B cell (primary cell): ENCODE measurements around the gene UBE2J2. TPM values are rescaled to one million over a fixed set of nuclear protein-coding genes. Genes with fewer than 3 reads are reported as not detected.

Source experiments
- ATAC-seq: fragments of 200-7000 bp; cut with Tn5 transposase; one replicate; pipeline ENCODE4 v1.10.0; 2021; ENCODE audit warnings: low read depth, mild to moderate bottlenecking, moderate number of reproducible peaks, moderate library complexity
- CTCF ChIA-PET: fragments of 350-600 bp; sonication (Branson Sonifier 250); formaldehyde crosslinking; loops from one replicate; lab custom pipeline; 2021; ENCODE audit warnings: antibody characterized with exemption, inconsistent platforms; lab: Charles Lee
- POLR2A ChIA-PET: fragments of 350-600 bp; sonication (Branson Sonifier 250); formaldehyde crosslinking; loops from one replicate; lab custom pipeline; 2021; ENCODE audit warnings: antibody characterized with exemption; lab: Charles Lee
- DNase-seq: peaks from one replicate; pipeline ENCODE4 v3.0.0; 2013
- H2AFZ ChIP-seq: 2 replicates; pipeline ENCODE4 v1.6.1; 2012; ENCODE audit warnings: mild to moderate bottlenecking, low read depth, low read length; ENCODE audit not compliant: insufficient read depth, poor library complexity, severe bottlenecking
- H3K27ac ChIP-seq, 2 donors: 1 replicate in 1 of 2; 2 replicates in 1 of 2; pipeline ENCODE4 v1.5.1; 2012 to 2013; ENCODE audit warnings: low read length in 2 of 2, mild to moderate bottlenecking in 2 of 2, moderate library complexity in 1 of 2
- H3K27me3 ChIP-seq, 4 experiments: fragments of 200-600 bp in 1 of 4; sonication (generic) in 1 of 4; replicated peaks in 1 of 4; 1 replicate in 2 of 4; 2 replicates in 2 of 4; pipeline versions ENCODE4 v1.6.1 to v1.7.0; 2013 to 2016; ENCODE audit warnings: low read length in 3 of 4, mild to moderate bottlenecking in 2 of 4, mixed read lengths in 1 of 4, moderate library complexity in 1 of 4; ENCODE audit not compliant: insufficient read depth in 4 of 4, control insufficient read depth in 3 of 4; ENCODE audit errors: control extremely low read depth in 1 of 4
- H3K36me3 ChIP-seq, 2 experiments: replicated peaks in 1 of 2; 1 replicate in 1 of 2; 2 replicates in 1 of 2; pipeline versions ENCODE4 v1.6.1 to v1.7.1; 2013; ENCODE audit warnings: low read length in 1 of 2; ENCODE audit not compliant: insufficient read depth in 2 of 2, control insufficient read depth in 1 of 2; ENCODE audit errors: control extremely low read depth in 1 of 2, extremely low read depth in 1 of 2
- H3K4me1 ChIP-seq, 2 donors: fragments of 200-600 bp in 1 of 2; sonication (generic) in 1 of 2; 1 replicate in 1 of 2; 2 replicates in 1 of 2; pipeline versions ENCODE4 v1.5.1 to v1.6.1; 2013 to 2017; ENCODE audit warnings: low read length in 2 of 2; ENCODE audit not compliant: control insufficient read depth in 2 of 2, insufficient read depth in 2 of 2
- H3K4me2 ChIP-seq: replicated peaks from 2 replicates; pipeline ENCODE3; 2012; ENCODE audit warnings: mild to moderate bottlenecking, low read depth, low read length; ENCODE audit not compliant: poor library complexity, severe bottlenecking
- H3K4me3 ChIP-seq, 5 experiments: fragments of 200-600 bp in 1 of 5; sonication (generic) in 1 of 5; 1 replicate in 3 of 5; 2 replicates in 2 of 5; pipeline versions ENCODE4 v1.5.1 to v1.7.0; 2011 to 2016; ENCODE audit warnings: low read length in 4 of 5, mild to moderate bottlenecking in 4 of 5, low read depth in 2 of 5, control low read depth in 1 of 5, moderate library complexity in 1 of 5; ENCODE audit not compliant: insufficient read depth in 1 of 5; ENCODE audit errors: control extremely low read depth in 1 of 5, extremely low read depth in 1 of 5
- H3K79me2 ChIP-seq: fragments of 200-600 bp; sonication (generic); one replicate; pipeline ENCODE4 v1.6.0; 2016; ENCODE audit warnings: low read length; ENCODE audit not compliant: control insufficient read depth, insufficient read depth
- H3K9ac ChIP-seq: fragments of 200-600 bp; sonication (generic); 2 replicates; pipeline ENCODE4 v1.6.1; 2017; ENCODE audit warnings: mild to moderate bottlenecking, low read length, moderate library complexity
- H3K9me3 ChIP-seq, 3 donors: one replicate each; pipeline versions ENCODE4 v1.6.1 to v1.7.1; 2013; ENCODE audit warnings: low read length in 2 of 3; ENCODE audit not compliant: control insufficient read depth in 2 of 3, insufficient read depth in 1 of 3; ENCODE audit errors: control extremely low read depth in 1 of 3
- H4K20me1 ChIP-seq: 2 replicates; pipeline ENCODE4 v1.6.0; 2012; ENCODE audit warnings: mild to moderate bottlenecking, low read length; ENCODE audit not compliant: insufficient read depth, control insufficient read depth, poor library complexity, severe bottlenecking
- H3K27ac Mint-ChIP-seq: one replicate; pipeline ENCODE4 v1.8.0; 2021; ENCODE audit warnings: mixed read lengths
- H3K27me3 Mint-ChIP-seq: one replicate; pipeline ENCODE4 v1.8.0; 2021; ENCODE audit warnings: mixed read lengths
- H3K4me1 Mint-ChIP-seq: one replicate; pipeline ENCODE4 v1.8.0; 2021; ENCODE audit warnings: mixed read lengths
- H3K4me3 Mint-ChIP-seq: one replicate; pipeline ENCODE4 v1.8.0; 2021; ENCODE audit warnings: mixed read lengths
- H3K9me3 Mint-ChIP-seq: one replicate; pipeline ENCODE4 v1.8.0; 2022; ENCODE audit warnings: mixed read lengths; ENCODE audit not compliant: insufficient read depth
- EZH2 ChIP-seq: IDR thresholded peaks from 2 replicates; pipeline ENCODE4 v1.6.1; 2012; ENCODE audit warnings: borderline replicate concordance, low read depth, mild to moderate bottlenecking, moderate library complexity, low read length; ENCODE audit not compliant: insufficient read depth, poor library complexity, severe bottlenecking
- WGBS: methylation state at CpG from one replicate; pipeline ENCODE4 v1.1.5; 2013; ENCODE audit warnings: missing lambda C conversion rate; ENCODE audit not compliant: insufficient coverage; 5-methylcytosine and 5-hydroxymethylcytosine counted together
- intact Hi-C: fragments of 100-400 bp; cut with micrococcal nuclease; formaldehyde crosslinking; loops from one replicate; pipeline ENCODE4 v1.10.0; 2022
- polyA plus RNA-seq: library from polyadenylated mRNA; depleted of rRNA; stranded (reverse); fragments of >200 nt; gene quantifications from 2 replicates; pipeline ENCODE4 v1.2.3, GENCODE V29; 2012
- total RNA-seq, 2 donors: library from RNA; stranded (reverse); fragments of 120-200 nt in 1 of 2; gene quantifications; 1 replicate in 1 of 2; 2 replicates in 1 of 2; pipeline versions ENCODE4 v1.2.3 to v1.2.4, GENCODE V29; 2013 to 2022
- TF ChIP-seq, protein P1 (sequence below): fragments of 200-600 bp; IDR thresholded peaks from one replicate; pipeline ENCODE4 v1.8.0; 2022; ENCODE audit warnings: antibody characterized with exemption, mild to moderate bottlenecking

UBE2J2 gene
- total and polyA plus RNA-seq, 2 donors (not counting 1 experiment from before 2014, with no cell fraction given): 40.1 to 115 TPM

DNA sequence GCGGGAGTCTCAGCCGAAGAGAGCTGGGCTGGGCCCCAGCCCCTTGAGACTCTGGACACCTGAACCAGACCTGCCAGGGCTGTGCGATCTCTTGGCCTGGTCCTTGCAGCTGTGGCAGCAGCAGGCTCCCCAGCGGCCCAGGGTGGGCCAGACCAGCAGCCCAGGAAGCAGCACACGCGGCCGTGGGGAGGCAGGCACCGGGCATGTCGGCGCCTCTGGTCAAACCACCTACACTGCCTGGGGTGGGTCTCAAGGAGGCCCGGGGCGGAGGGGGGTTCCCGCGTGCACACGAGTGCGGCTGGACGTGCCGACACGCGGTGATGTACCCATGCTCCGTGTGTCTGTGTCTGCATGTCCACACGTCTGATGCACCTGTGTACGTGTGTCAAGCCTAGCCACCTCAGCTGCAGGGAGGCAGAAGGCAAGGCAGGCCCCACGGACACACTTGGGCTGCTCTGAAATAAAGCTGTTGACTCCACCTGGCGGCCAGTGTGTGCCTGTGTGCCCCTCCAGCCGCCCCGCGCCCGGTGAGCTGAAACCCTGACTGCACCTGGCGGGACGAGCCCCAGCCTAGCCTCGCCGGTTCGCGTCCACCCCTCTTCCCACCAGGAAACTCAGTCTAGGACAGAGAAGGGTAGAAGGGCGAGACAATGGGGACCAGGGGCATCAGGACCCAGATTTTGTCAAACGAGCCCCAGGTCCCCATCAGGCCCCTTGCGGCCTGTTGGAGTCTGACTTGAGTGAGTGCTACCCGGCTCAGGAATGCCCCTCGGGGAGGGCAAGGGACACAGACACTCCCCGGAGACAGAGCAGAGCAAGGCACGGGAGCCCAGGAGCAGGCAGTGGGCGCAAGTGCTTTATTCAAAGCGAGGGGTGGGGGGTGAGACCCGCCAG lies 18.1 kb upstream of the UBE2J2 start:
- no peaks in the 10 kb centered on the region for H3K27me3 Mint-ChIP-seq
- H3K79me2 ChIP-seq: no peaks in the 10 kb centered on the region
- H3K4me3 Mint-ChIP-seq: no peak overlapping the region
- H3K9me3 ChIP-seq: no peaks in the 10 kb centered on the region
- no peak overlapping the region for H3K4me3 ChIP-seq
- peak overlapping the region; percentile 50 for H3K27ac Mint-ChIP-seq
- ATAC-seq: peak; percentile 84
- H3K27me3 ChIP-seq: no peaks in the 10 kb centered on the region
- H3K9ac ChIP-seq: no peak overlapping the region
- no peaks in the 10 kb centered on the region for H3K36me3 ChIP-seq
- 54% methylated on average over 45 of the region's 45 CpGs for WGBS
- ChIA-PET CTCF (interaction anchor here (0.6 to 4.3 kb wide), 28 partner anchors 9 to 311 kb away, joined by 3 to 118 read pairs (median 5); partner anchors contain the start of genes AGRN, PERM1 and UBE2J2), POLR2A (interaction anchor here (0.5 to 1.9 kb wide), 5 partner anchors 11 to 1257 kb away, joined by 3 to 8 read pairs (median 3); no protein-coding TSS in a partner anchor)
- no peak overlapping the region for H2AFZ ChIP-seq
- peaks cover 11% of the 10 kb centered on the region for H3K4me1 Mint-ChIP-seq
- TF ChIP-seq, protein P1, sequence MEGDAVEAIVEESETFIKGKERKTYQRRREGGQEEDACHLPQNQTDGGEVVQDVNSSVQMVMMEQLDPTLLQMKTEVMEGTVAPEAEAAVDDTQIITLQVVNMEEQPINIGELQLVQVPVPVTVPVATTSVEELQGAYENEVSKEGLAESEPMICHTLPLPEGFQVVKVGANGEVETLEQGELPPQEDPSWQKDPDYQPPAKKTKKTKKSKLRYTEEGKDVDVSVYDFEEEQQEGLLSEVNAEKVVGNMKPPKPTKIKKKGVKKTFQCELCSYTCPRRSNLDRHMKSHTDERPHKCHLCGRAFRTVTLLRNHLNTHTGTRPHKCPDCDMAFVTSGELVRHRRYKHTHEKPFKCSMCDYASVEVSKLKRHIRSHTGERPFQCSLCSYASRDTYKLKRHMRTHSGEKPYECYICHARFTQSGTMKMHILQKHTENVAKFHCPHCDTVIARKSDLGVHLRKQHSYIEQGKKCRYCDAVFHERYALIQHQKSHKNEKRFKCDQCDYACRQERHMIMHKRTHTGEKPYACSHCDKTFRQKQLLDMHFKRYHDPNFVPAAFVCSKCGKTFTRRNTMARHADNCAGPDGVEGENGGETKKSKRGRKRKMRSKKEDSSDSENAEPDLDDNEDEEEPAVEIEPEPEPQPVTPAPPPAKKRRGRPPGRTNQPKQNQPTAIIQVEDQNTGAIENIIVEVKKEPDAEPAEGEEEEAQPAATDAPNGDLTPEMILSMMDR: peak; percentile 74
- TF ChIP-seq EZH2: no peak
- H3K27ac ChIP-seq: no peak overlapping the region
- intact Hi-C loops: loop anchor here (2.0 kb wide), 3 partner anchors 169 to 307 kb away; no protein-coding TSS in a partner anchor
- no peaks in the 10 kb centered on the region for H3K9me3 Mint-ChIP-seq
- peaks cover 0 to 16% of the 10 kb centered on the region in 2 donors for H3K4me1 ChIP-seq
- peak overlapping the region; percentile 20 for H3K4me2 ChIP-seq
- H4K20me1 ChIP-seq: no peaks in the 10 kb centered on the region
- DNase-seq: peak; percentile 87
